ENCODE data around the gene NEK7.

NEK7 gene

DNA sequence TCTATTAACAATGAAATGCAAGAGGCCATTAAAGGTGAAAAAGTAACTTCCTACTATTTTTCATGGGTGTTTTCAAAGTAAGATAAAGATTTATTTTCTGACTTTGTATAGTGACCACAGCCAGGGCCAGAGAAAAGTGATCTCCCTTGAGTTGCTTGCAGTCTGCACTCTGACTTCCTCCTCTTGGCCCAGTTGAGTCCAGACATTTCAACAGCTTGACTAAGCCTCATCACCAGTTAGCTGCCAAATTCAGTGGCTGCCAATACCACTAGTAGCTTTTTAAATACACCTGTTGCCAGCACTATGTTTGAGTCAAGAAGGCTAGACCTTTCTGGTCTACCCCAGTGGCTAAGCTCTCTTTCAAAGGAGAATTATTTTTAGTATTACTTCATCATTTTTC lies 3.7 kb upstream of the NEK7 start:
- Histone ChIP-seq H3K4me2 (ENCODE audit: low read depth, low read length) (no peak overlapping the region), H3K9me3 (replicated peaks; ENCODE audit: insufficient read depth, low read length) (no peaks in the 10 kb centered on the region), H3K4me3 (ENCODE audit: low read length) (no peak overlapping the region), H3F3A (ENCODE audit: insufficient read depth, low read length) (peaks cover 15% of the 10 kb centered on the region), H4K20me1 (ENCODE audit: insufficient read depth, low read length) (no peaks in the 10 kb centered on the region), H3K9me2 (replicated peaks; ENCODE audit: insufficient read depth, low read length) (no peaks in the 10 kb centered on the region), H2AFZ (ENCODE audit: low read length) (no peak overlapping the region), H3K4me1 (ENCODE audit: low read length) (no peaks in the 10 kb centered on the region), H3K79me2 (ENCODE audit: low read length) (peaks cover 7% of the 10 kb centered on the region), H3K36me3 (replicated peaks; ENCODE audit: insufficient read depth, low read length) (no peaks in the 10 kb centered on the region), H3K9ac (ENCODE audit: low read length) (no peak overlapping the region), H3K27ac (ENCODE audit: low read length) (no peak overlapping the region), H3K27me3 (replicated peaks; ENCODE audit: insufficient read depth, low read length) (no peaks in the 10 kb centered on the region)
- no peak for DNase-seq
- TF ChIP-seq EZH2phosphoT487 (IDR thresholded peaks at IDR 0.05; ENCODE audit: low read length) (no peak), EZH2 (optimal IDR thresholded peaks at IDR 0.05; ENCODE audit: low read depth, low read length) (no peak)
- TF ChIP-seq, protein P1, sequence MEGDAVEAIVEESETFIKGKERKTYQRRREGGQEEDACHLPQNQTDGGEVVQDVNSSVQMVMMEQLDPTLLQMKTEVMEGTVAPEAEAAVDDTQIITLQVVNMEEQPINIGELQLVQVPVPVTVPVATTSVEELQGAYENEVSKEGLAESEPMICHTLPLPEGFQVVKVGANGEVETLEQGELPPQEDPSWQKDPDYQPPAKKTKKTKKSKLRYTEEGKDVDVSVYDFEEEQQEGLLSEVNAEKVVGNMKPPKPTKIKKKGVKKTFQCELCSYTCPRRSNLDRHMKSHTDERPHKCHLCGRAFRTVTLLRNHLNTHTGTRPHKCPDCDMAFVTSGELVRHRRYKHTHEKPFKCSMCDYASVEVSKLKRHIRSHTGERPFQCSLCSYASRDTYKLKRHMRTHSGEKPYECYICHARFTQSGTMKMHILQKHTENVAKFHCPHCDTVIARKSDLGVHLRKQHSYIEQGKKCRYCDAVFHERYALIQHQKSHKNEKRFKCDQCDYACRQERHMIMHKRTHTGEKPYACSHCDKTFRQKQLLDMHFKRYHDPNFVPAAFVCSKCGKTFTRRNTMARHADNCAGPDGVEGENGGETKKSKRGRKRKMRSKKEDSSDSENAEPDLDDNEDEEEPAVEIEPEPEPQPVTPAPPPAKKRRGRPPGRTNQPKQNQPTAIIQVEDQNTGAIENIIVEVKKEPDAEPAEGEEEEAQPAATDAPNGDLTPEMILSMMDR (IDR thresholded peaks at IDR 0.05; ENCODE audit: low read length) = no peak

DNA sequence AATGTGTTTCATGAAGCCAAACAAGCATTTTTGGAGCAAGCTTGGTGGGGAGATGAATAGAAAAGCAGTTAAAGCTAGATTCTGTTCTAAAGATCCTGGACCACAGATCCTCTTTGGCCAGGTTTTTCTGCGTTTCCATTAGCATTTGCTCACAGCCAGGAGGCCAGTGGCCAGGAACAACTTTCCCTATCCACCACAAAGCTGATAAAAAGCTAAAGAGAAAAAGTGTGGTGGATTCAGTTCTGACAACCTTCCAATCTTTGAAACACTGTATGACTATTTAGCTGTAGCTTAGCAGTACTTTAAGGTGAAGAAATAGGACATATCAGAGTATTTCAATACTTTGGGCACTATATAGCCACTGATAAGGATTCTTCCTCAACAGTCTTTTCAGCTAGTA lies 3.0 kb upstream of the NEK7 start:
- Histone ChIP-seq H3K4me1 (ENCODE audit: low read length) (no peaks in the 10 kb centered on the region), H3K27ac (ENCODE audit: low read length) (no peak overlapping the region), H3K9me3 (replicated peaks; ENCODE audit: insufficient read depth, low read length) (no peaks in the 10 kb centered on the region), H3K79me2 (ENCODE audit: low read length) (peaks cover 14% of the 10 kb centered on the region), H4K20me1 (ENCODE audit: insufficient read depth, low read length) (no peaks in the 10 kb centered on the region), H3K36me3 (replicated peaks; ENCODE audit: insufficient read depth, low read length) (no peaks in the 10 kb centered on the region), H3K27me3 (replicated peaks; ENCODE audit: insufficient read depth, low read length) (no peaks in the 10 kb centered on the region), H3K4me3 (ENCODE audit: low read length) (no peak overlapping the region), H3K9me2 (replicated peaks; ENCODE audit: insufficient read depth, low read length) (no peaks in the 10 kb centered on the region), H3F3A (ENCODE audit: insufficient read depth, low read length) (peaks cover 22% of the 10 kb centered on the region), H3K9ac (ENCODE audit: low read length) (no peak overlapping the region), H3K4me2 (ENCODE audit: low read depth, low read length) (no peak overlapping the region), H2AFZ (ENCODE audit: low read length) (no peak overlapping the region)
- no peak for TF ChIP-seq EZH2 (optimal IDR thresholded peaks at IDR 0.05; ENCODE audit: low read depth, low read length)
- no peak for TF ChIP-seq EZH2phosphoT487 (IDR thresholded peaks at IDR 0.05; ENCODE audit: low read length)
- TF ChIP-seq, protein P1 (IDR thresholded peaks at IDR 0.05; ENCODE audit: low read length) = no peak
- DNase-seq = no peak

DNA sequence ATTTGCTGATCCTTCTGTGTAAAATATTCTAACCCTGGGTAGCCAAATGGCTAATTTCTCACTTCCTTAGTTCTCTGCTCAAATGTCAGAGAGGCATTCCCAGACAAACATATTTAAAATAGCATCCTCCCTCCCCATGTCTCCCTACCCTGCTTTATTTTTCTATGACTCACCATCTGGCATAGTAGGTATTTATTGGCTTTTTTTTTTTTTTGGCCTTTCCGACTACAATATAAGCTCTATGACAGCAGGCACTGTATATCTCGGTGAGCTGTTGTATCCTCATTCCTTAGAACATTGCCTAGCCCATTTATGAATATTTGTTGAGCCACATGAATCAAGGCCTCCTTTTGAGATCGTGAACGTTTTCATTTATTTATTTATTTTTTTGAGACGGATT lies 1.5 kb upstream of the NEK7 start:
- H3K9me3 ChIP-seq (replicated peaks; ENCODE audit: insufficient read depth, low read length) = no peaks in the 10 kb centered on the region
- H2AFZ ChIP-seq (ENCODE audit: low read length) = no peak overlapping the region
- peaks cover 28% of the 10 kb centered on the region for H3K79me2 ChIP-seq (ENCODE audit: low read length)
- TF ChIP-seq EZH2 (optimal IDR thresholded peaks at IDR 0.05; ENCODE audit: low read depth, low read length) (no peak), EZH2phosphoT487 (IDR thresholded peaks at IDR 0.05; ENCODE audit: low read length) (no peak)
- TF ChIP-seq, protein P1 (IDR thresholded peaks at IDR 0.05; ENCODE audit: low read length) = no peak
- no peak overlapping the region for H3K9ac ChIP-seq (ENCODE audit: low read length)
- no peak overlapping the region for H3K27ac ChIP-seq (ENCODE audit: low read length)
- H3K4me2 ChIP-seq (ENCODE audit: low read depth, low read length) = no peak overlapping the region
- H3K4me3 ChIP-seq (ENCODE audit: low read length) = no peak overlapping the region
- peaks cover 22% of the 10 kb centered on the region for H3F3A ChIP-seq (ENCODE audit: insufficient read depth, low read length)
- H3K9me2 ChIP-seq (replicated peaks; ENCODE audit: insufficient read depth, low read length) = no peaks in the 10 kb centered on the region
- H3K36me3 ChIP-seq (replicated peaks; ENCODE audit: insufficient read depth, low read length) = no peaks in the 10 kb centered on the region
- no peaks in the 10 kb centered on the region for H4K20me1 ChIP-seq (ENCODE audit: insufficient read depth, low read length)
- H3K4me1 ChIP-seq (ENCODE audit: low read length) = peaks cover 6% of the 10 kb centered on the region
- no peaks in the 10 kb centered on the region for H3K27me3 ChIP-seq (replicated peaks; ENCODE audit: insufficient read depth, low read length)
- DNase-seq = no peak
